ENCODE data around the gene ERN2.
"Not testable (repeated sequence)": the region's sequence is repeated elsewhere in the genome, so short reads cannot be mapped to it uniquely, and the experiment has no call there.

The ERN2 gene

GRCh38 chr16:23712976-23713375, at the start of gene ERN2:
TSS of gene ERN2 (minus strand) at chr16:23713222. CDS start at chr16:23713187, 35 bp downstream.
- H3K4me3 ChIP-seq (ENCODE audit: low read depth, low read length) = no peak within 1 kb of the TSS
- no peak for TF ChIP-seq CTCF (conservative IDR thresholded peaks at IDR 0.05; ENCODE audit: low read depth, low read length)
- no peak for DNase-seq (ENCODE audit: low read depth)

- no peak for TF ChIP-seq CTCF (conservative IDR thresholded peaks at IDR 0.05; ENCODE audit: low read depth, low read length)
Measured at GRCh38 chr16:23757937-23758619, 45.1 kb upstream of the ERN2 start.

GRCh38 chr16:23757116-23757515, 44.1 kb upstream of the ERN2 start:
- no peak overlapping the region for H3K4me3 ChIP-seq (ENCODE audit: low read depth, low read length)
- TF ChIP-seq CTCF (conservative IDR thresholded peaks at IDR 0.05; ENCODE audit: low read depth, low read length) = no peak
- no peak for DNase-seq (ENCODE audit: low read depth)

More at GRCh38 chr16:23757937-23758619, 45.1 kb upstream of the ERN2 start:
- no peak for DNase-seq (ENCODE audit: low read depth)
- H3K4me3 ChIP-seq (ENCODE audit: low read depth, low read length) = no peak overlapping the region

- TF ChIP-seq CTCF (conservative IDR thresholded peaks at IDR 0.05; ENCODE audit: low read depth, low read length) = no peak
- no peak for DNase-seq (ENCODE audit: low read depth)
- H3K4me3 ChIP-seq (ENCODE audit: low read depth, low read length) = no peak overlapping the region
Measured at GRCh38 chr16:23755484-23755809, 42.4 kb upstream of the ERN2 start.

GRCh38 chr16:23754594-23755483, 41.8 kb upstream of the ERN2 start, which contains the start of gene CHP2:
TSS of gene CHP2 (plus strand) at chr16:23755026. CDS start at chr16:23755050, 24 bp downstream.
- H3K4me3 ChIP-seq (ENCODE audit: low read depth, low read length) = no peak within 1 kb of the TSS
- no peak for TF ChIP-seq CTCF (conservative IDR thresholded peaks at IDR 0.05; ENCODE audit: low read depth, low read length)
- no peak for DNase-seq (ENCODE audit: low read depth)

GRCh38 chr16:23753908-23754593, 41.0 kb upstream of the ERN2 start:
- no peak overlapping the region for H3K4me3 ChIP-seq (ENCODE audit: low read depth, low read length)
- TF ChIP-seq CTCF (conservative IDR thresholded peaks at IDR 0.05; ENCODE audit: low read depth, low read length) = no peak

GRCh38 chr16:23751053-23751452, 38.0 kb upstream of the ERN2 start:
- not testable (repeated sequence) for DNase-seq (ENCODE audit: low read depth)

More at GRCh38 chr16:23753908-23754593, 41.0 kb upstream of the ERN2 start:
- no peak for DNase-seq (ENCODE audit: low read depth)

More at GRCh38 chr16:23751053-23751452, 38.0 kb upstream of the ERN2 start:
- not testable (repeated sequence) for H3K4me3 ChIP-seq (ENCODE audit: low read depth, low read length)

All from choroid plexus epithelial cell (primary cell).